Stimulated activated CD4-positive, alpha-beta T cell treated with anti-CD3 and anti-CD28 coated beads, Interleukin-1b, Interleukin-23, amount 100 ng/mL, for 24 hours (primary cell): ENCODE measurements around the gene NKTR.

ENCODE experiments used
- DNase-seq, 4 experiments: peaks; one replicate each; pipeline ENCODE4 v3.0.0-alpha.2; 2020; ENCODE audit warnings: low read depth in 4 of 4, low spot score in 1 of 4

Gene NKTR

DNA sequence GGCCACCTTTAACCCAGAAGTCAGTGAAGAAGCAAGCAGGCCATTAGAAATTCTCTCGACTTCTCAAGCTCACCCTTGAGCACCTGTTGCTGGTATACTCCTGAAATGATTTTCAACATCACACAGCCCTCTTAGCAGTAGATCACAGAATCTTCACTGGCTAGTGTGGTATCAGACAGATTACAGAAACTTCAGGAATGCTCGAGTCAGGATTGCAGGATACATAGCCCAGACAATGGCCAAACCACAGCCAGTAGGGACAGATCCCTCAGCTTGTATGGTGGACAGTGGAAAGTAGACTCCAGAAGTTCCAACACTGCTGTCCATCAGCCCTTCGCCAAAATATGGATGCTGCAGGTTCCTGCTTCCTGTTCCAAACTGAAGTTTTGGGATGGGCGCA is 80.3 kb downstream of the NKTR start:
- no peak for DNase-seq

DNA sequence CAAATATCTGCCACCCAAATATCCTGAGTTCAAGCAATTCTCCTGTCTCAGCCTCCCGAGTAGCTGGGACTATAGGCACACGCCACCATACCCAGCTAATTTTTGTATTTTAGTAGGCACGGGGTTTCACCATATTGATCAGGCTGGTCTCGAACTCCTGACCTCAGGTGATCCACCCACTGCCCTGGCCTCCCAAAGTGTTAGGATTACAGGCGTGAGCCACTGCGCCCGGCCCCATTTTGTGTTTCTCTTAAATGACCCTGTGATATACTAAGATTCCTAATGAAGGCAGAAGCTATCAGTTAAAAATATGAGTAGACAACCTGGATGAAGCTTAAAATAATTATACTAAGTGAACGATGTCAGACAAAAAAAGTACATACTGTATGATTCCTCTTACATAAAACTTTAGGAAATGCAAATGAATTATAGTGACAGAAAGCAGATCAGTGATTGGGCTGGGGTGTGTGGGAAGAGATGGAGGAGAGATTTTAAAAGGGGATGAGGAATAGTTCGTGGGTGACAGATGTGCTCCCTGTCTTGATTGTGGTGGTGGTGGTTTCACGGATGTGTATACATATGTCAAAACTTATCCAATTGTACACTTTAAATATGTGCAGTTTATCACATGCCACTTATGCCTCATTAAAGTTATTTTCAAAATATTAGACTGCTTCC is 81.0 kb downstream of the NKTR start:
- no peak for DNase-seq

DNA sequence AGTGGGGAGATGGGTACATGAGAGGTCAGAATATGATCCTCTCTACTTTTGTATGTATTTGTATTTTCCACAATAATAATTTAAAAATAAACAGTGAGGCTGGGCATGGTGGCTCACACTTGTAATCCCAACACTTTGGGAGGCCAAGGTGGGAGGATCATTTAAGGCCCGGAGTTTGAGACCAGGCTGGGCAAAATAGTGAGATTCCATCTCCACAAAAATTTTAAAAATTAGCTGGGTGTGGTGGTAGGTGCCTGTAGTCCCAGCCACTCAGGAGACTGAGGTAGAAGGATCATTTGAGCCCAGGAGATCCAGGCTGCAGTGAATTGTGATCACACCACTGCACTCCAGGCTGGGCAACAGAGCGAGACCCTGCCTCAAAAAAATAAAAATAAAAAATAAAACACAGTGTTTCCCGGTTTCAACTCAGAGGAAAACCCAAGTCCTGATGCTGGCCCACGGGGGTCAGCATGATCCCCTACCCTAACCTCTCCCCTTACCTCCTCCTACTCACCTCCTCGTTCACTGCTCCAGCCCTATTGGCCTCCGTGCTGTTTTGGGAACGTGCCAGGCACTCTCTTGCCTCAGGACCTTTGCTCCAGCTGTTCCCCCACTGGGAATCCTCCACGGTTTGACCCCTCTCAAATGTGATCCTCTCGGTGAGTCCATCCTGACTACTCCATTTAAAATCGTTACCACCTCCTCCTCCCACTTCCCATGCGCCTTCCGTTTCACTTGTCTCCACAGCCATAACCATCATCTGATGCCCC is 82.0 kb downstream of the NKTR start:
- no peak for DNase-seq

- peak; percentile 16 to 61 (median 26) for DNase-seq
These were observed 83.6 kb downstream of the NKTR start for GRCh38 chr3:42683875-42684598.

DNA sequence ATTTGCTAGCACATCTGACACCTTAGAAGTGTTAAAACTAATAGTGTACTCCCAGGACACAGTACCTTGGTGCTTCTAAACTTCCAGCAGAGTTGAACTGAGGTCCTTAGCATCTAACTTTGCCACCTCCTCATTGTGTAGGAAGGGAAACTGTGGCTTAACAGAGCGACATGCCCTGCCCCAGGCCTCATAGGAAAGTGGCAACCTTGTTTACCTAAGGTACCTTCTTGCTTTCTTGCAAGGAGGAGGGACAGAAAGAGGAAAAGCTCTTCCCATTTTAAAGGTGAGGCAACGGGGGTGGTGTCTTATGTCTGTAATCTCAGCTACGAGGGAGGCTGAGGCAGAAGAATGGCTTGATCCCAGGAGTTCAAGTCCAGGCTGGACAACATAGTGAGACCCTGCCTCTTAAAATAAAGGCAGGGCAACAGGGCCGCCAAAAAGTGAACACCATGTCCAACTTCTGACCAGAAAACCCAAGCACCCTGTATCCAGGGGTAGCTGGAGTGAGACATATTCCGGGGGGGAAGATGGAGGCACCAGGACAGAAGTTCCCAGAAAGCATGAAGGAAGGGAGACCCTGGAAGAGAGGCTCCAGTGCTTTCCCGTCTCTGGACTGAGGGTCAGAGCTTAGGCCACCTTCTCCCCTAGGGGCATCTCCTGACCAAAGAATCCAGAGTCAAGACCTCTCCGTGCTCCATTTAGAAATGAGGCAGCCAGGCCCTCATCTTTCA is 84.3 kb downstream of the NKTR start:
- no peak for DNase-seq

- no peak for DNase-seq
These were observed 84.9 kb downstream of the NKTR start, which contains the start of gene KLHL40 for GRCh38 chr3:42685363-42685881. KLHL40 (plus strand) TSS chr3:42685537; CDS start chr3:42685619, 82 bp downstream.

GRCh38 chr3:42685891-42686820 is 85.7 kb downstream of the NKTR start:
- DNase-seq: no peak

DNA sequence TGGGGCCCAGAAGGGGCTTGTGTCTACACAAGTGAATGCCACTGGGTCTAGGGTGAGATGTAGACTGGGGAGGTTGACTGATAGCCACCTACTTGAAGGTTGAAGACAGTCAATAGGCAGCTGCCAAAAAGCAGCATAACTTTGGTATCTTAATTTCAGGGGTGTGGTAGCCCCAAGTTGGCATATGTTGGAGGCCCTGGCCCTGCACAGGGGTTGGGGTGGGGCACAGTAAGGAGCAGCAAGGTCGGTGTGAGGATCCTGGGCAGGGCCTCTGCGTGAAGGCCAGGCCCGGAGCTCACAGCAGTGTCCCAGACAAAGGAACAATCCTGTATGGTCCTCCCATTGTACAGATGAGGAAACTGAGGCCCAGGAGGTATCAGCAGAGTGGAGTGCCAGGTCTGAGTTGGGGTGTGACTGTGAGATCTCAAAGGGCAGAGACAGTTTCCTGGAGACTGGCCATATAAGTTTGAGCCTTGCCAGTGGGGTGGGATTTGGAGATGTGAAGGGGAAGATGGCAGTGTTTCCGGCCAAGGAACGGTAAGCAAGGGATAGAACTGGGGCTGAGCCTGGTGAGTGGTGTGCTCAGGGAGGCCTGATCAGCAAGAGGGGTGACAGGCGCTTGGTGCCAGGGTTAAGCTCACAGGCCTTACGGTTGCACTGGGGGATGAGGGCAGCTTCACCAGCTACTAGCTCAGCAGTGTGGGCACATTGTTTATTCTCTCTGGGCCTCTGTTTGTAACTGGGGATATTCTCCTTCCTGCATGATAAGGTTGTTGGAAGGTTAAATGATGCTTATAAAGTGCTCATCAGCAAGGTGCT is 86.6 kb downstream of the NKTR start:
- no peak for DNase-seq

GRCh38 chr3:42688016-42688415 is 87.5 kb downstream of the NKTR start:
- DNase-seq: no peak

DNA sequence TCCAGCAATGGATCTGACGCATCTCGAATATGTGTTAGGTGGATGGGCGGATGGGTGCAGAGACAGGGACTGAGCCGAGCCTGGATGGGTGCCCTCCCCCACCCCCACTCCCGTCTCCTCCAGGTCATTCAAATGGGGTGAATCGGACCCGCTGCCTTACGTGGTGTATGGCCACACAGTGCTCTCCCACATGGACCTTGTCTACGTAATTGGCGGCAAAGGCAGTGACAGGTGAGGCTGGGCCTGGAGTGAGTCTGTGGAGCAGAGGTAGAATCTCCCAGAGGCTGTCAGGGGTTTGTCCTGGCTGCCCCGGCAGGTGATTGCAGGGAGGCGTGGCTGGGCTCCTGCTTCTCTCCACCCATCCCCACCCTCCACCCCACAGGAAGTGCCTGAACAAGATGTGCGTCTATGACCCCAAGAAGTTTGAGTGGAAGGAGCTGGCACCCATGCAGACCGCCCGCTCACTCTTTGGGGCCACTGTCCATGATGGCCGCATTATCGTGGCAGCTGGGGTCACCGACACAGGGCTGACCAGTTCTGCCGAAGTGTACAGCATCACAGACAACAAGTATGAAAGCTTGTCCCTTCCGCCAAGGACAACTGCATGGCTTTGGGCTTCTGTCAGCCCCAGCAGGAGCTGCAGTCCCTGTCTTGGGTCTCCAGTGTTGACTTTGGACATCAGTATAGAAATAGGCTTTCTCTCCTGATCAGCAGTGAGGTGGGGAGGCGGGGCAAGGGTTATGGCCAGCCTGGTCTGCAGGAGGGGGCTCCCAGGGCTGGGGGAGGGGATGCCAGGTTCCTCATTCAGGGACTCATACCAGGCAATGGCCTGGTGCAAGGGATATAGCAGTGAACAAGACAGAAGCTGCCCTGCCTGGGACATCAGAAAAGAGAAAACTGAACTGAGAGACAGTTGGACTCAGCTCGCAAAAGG is 88.3 kb downstream of the NKTR start:
- DNase-seq: no peak

GRCh38 chr3:42689421-42690014 is 89.0 kb downstream of the NKTR start:
- no peak for DNase-seq

DNA sequence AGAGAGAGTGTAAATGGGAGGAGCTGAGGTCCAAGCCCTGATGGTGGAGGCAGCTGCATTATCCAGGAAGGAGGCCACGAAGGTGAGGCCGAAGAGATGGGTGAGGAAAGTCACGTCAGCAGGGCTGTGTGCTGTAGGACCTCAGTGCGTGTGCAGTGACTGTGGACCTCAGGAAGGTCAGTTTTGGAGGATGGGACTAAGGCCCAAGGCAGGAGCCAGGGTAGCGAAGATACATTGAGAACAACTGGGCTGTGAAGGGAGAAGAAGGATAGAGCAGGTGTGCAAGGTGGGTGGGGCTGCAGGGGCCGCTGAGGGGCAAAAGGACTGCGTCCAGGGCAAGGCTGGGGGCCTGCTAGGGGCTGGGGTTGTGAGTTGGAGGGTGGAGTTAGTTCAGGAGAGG is 89.7 kb downstream of the NKTR start:
- no peak for DNase-seq

- DNase-seq: no peak
These were observed 90.5 kb downstream of the NKTR start for GRCh38 chr3:42690766-42691680.

DNA sequence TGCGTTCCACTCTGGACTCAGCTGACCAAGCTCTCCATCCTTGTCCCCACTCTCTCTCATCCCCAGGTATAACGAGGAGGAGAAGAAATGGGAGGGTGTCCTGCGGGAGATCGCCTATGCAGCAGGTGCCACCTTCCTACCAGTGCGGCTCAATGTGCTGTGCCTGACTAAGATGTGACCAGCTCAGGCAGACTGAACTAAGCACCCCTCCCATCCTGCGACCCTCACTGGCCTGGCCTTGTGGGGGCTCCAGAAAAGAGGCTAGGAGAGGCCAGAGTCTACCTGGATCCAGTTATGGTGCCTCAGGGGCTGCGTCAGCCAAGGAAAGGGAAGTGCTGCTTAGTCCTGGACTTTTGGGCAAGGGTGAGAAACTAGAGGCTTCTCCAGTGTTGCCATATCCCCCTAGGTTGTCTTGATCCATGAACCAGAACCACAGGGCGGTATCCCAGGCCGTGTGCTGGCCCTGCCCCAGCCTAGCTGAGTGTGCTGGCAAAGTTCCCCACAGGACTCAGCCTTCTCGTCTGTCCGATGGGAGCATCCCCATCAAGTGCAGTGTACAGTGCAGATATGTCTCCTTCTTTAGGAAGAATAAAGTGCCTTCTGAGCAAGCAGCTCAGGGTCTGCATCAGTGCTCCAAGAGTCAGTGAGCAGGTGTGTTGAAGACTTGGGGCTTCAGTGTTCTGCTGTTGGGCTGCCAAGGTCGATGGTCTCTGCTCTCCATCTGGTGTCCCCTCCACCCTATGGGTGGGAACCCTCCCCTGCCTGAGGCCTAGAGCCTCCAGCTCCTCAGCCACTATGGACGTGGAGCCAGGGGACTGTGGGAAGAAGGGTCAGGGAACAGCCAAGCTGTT is 91.6 kb downstream of the NKTR start:
- DNase-seq: no peak

DNA sequence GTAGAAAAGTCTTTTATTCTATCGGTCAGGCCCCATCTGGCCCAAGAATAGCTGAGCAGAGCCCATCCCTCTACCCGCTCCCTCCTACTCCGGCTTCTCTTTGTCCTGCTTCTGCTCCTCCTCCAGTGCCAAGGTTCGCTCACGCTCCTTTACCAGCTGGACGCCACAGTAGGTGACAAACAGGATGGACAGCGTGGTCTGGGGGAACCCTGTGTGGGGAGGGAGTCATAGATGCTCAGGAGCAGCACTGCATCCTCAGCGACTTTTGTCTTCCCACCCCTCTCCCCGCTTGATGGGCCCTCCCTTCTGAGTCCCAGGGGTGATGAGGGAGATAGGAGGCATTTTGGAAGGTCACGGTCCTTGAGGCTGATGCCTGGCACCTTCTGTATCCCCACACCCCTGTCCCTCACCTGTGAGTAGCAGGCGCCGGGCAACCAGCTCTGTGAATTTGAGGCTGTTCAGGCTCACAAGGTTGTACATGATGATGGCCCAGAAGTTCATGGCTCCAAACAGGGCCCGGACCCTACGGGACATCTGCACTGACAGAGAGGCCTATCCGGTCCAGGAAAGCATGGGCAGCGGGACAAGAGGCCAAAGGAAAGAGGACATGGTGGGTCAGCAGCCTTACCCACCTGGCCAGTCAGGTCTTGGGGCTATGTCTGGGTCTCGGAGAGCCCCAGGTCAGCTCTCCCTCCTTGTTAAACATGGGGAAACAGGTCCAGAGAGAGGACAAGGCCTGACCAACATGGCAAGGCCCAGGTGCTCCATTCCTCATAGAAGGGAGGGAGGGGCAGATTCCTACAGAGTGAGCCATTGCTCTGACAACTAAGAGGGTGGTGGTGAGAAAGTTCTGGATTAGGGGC is 92.4 kb downstream of the NKTR start:
- DNase-seq: no peak
